NCI-H187 (cell line): Measurements from ENCODE around the gene DPEP1.
"Not testable (repeated sequence)": the region's sequence is repeated elsewhere in the genome, so short reads cannot be mapped to it uniquely, and the experiment has no call there.

Experiments used
- DNase-seq, 2 experiments: peaks; one replicate each; lab custom pipeline; 2025; lab: John Stamatoyannopoulos, UW

Gene DPEP1

GRCh38 chr16:89651584-89651983, 38.1 kb downstream of the DPEP1 start:
- DNase-seq = no peak

- DNase-seq = no peak
Observed at GRCh38 chr16:89653656-89654295, 40.3 kb downstream of the DPEP1 start.

- DNase-seq = no peak
Observed at GRCh38 chr16:89655062-89655643, 41.7 kb downstream of the DPEP1 start.

- no peak for DNase-seq
Observed at GRCh38 chr16:89656435-89657121, 43.1 kb downstream of the DPEP1 start.

- DNase-seq = peak; percentile 44 to 57
Observed at GRCh38 chr16:89657442-89658220, 44.2 kb downstream of the DPEP1 start, which contains the start of the genes CHMP1A and SPATA33. Gene CHMP1A (minus strand): TSS chr16:89657708. CDS start chr16:89657588, 120 bp downstream. Gene SPATA33 (plus strand): TSS chr16:89657836. CDS start chr16:89657912, 76 bp downstream.

GRCh38 chr16:89658221-89658879, 44.9 kb downstream of the DPEP1 start:
- no peak for DNase-seq

GRCh38 chr16:89660146-89660545, 46.7 kb downstream of the DPEP1 start:
- no peak for DNase-seq

GRCh38 chr16:89661215-89661614, 47.8 kb downstream of the DPEP1 start:
- no peak for DNase-seq

GRCh38 chr16:89664238-89664637, 50.8 kb downstream of the DPEP1 start:
- DNase-seq = not testable (repeated sequence)

- DNase-seq = not testable (repeated sequence)
Observed at GRCh38 chr16:89667000-89667399, 53.6 kb downstream of the DPEP1 start.

GRCh38 chr16:89667633-89668032, 54.2 kb downstream of the DPEP1 start:
- DNase-seq = no peak

GRCh38 chr16:89668790-89669158, 55.3 kb downstream of the DPEP1 start:
- DNase-seq = no peak

- no peak for DNase-seq
Observed at GRCh38 chr16:89669755-89670154, 56.3 kb downstream of the DPEP1 start.

- DNase-seq = no peak
Observed at GRCh38 chr16:89670496-89671431, 57.3 kb downstream of the DPEP1 start.

GRCh38 chr16:89671565-89671964, 58.1 kb downstream of the DPEP1 start:
- not testable (repeated sequence) for DNase-seq

GRCh38 chr16:89672177-89672941, 58.9 kb downstream of the DPEP1 start:
- DNase-seq = no peak

- DNase-seq = no peak
Observed at GRCh38 chr16:89678258-89678657, 64.8 kb downstream of the DPEP1 start.

- DNase-seq = no peak
Observed at GRCh38 chr16:89685916-89686315, 72.5 kb downstream of the DPEP1 start.

- DNase-seq = peak; percentile 65 to 66
Observed at GRCh38 chr16:89686520-89687091, 73.2 kb downstream of the DPEP1 start, which contains the start of gene CDK10. Gene CDK10 (plus strand): TSS chr16:89686689. CDS start chr16:89686711, 22 bp downstream.
